Activated T-cell treated with anti-CD3 and anti-CD28 coated beads, Interleukin-2, amount 50 U/mL, for 72 hours (primary cell): ENCODE measurements around the gene SERTM1. TPM values are rescaled to one million over a fixed set of nuclear protein-coding genes. Genes with fewer than 3 reads are reported as not detected.

Experiments used
- ATAC-seq, 2 donors: fragments of 150-1000 bp; cut with Tn5 transposase; replicated peaks in 1 of 2; 2 replicates each; pipeline ENCODE4 v1.10.0; 2021; ENCODE audit warnings: moderate library complexity in 2 of 2, mild to moderate bottlenecking in 1 of 2
- DNase-seq, 2 donors: peaks; one replicate each; pipeline ENCODE4 v3.0.0; 2021 to 2022; ENCODE audit warnings: mixed read lengths in 1 of 2
- H3K27ac Mint-ChIP-seq: one replicate; pipeline ENCODE4 v1.8.0; 2022; ENCODE audit warnings: mild to moderate bottlenecking, moderate library complexity, mixed read lengths
- H3K27me3 Mint-ChIP-seq: one replicate; pipeline ENCODE4 v1.8.0; 2022; ENCODE audit warnings: low read depth, mixed read lengths
- H3K36me3 Mint-ChIP-seq, 2 donors: one replicate each; pipeline ENCODE4 v1.8.0; 2022; ENCODE audit warnings: mixed read lengths in 2 of 2, mild to moderate bottlenecking in 1 of 2; ENCODE audit not compliant: insufficient read depth in 2 of 2
- H3K4me1 Mint-ChIP-seq: one replicate; pipeline ENCODE4 v1.8.0; 2022; ENCODE audit warnings: low read depth, mixed read lengths
- H3K4me3 Mint-ChIP-seq, 2 donors: one replicate each; pipeline ENCODE4 v1.8.0; 2022; ENCODE audit warnings: mild to moderate bottlenecking in 2 of 2, mixed read lengths in 2 of 2, moderate library complexity in 2 of 2
- H3K9me3 Mint-ChIP-seq, 2 donors: one replicate each; pipeline ENCODE4 v1.8.0; 2022; ENCODE audit warnings: mixed read lengths in 2 of 2
- total RNA-seq, 2 donors: library from RNA; stranded (reverse); gene quantifications; one replicate each; pipeline ENCODE4 v1.2.3, GENCODE V29; 2022

Gene SERTM1
- total RNA-seq, 2 donors from 2014 or later = not detected

DNA sequence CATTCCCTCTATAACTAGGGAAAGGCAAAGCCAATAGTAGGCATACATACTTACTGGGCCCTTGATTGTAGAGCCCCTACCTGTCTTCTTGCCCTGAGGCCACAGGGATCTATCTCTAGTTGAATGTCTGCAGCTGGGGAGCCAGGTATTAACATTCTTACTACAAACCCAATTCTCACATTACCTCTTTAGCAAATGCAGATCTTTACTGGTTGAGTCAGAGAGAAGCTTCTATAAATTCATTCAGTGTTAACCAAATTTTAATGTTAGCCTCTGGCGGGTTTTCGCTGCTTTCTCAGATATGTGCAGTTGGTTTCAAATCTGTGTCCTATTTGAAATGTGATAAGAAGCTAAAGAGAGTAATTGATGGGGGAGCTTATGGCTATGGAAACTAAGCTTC lies 43.2 kb downstream of the SERTM1 start:
- H3K36me3 Mint-ChIP-seq = no peaks in the 10 kb centered on the region
- peaks cover 41% of the 10 kb centered on the region for H3K27me3 Mint-ChIP-seq
- ATAC-seq = no peak
- H3K4me1 Mint-ChIP-seq = no peaks in the 10 kb centered on the region
- H3K27ac Mint-ChIP-seq = no peak overlapping the region
- DNase-seq = no peak
- H3K4me3 Mint-ChIP-seq = no peak overlapping the region
- H3K9me3 Mint-ChIP-seq = no peaks in the 10 kb centered on the region

DNA sequence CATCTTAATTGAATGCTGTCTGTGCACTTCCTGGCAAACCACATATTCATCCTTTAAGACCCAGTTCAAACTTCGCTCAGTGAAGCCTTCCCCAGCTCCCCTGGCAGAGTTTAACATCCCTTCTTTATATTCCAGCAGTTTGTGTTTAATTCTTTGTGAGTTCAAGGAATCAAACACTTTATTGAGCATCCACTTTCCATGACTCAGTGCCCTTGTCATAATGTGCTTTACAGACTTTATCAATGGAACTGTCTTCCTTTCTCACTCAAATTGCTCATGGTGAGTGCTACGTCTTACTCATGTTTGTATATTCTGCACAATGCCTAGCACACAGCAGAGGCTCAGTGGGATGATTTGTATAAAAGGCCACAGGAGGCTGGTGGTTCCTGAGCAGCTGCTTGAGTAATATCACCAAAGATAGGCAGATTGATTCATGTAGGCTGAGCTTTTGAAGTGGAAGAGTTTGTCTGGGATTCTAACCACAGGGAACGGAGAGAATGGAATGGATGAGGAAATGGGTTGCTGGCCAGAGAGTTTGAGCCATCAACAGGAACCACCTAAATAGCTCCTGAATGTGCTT lies 44.2 kb downstream of the SERTM1 start:
- peaks cover 36% of the 10 kb centered on the region for H3K27me3 Mint-ChIP-seq
- no peak for ATAC-seq
- DNase-seq = no peak
- no peaks in the 10 kb centered on the region for H3K36me3 Mint-ChIP-seq
- H3K4me3 Mint-ChIP-seq = no peak overlapping the region
- no peaks in the 10 kb centered on the region for H3K4me1 Mint-ChIP-seq
- H3K27ac Mint-ChIP-seq = no peak overlapping the region
- H3K9me3 Mint-ChIP-seq = no peaks in the 10 kb centered on the region

GRCh38 chr13:36718686-36719085 lies 44.9 kb downstream of the SERTM1 start:
- peaks cover 36% of the 10 kb centered on the region for H3K27me3 Mint-ChIP-seq
- no peaks in the 10 kb centered on the region for H3K36me3 Mint-ChIP-seq
- H3K4me1 Mint-ChIP-seq = no peaks in the 10 kb centered on the region
- DNase-seq (no peak), ATAC-seq (no peak)
- no peak overlapping the region for H3K27ac Mint-ChIP-seq
- no peaks in the 10 kb centered on the region for H3K9me3 Mint-ChIP-seq
- H3K4me3 Mint-ChIP-seq = no peak overlapping the region

- Mint-ChIP-seq H3K27me3 (peaks cover 20% of the 10 kb centered on the region), H3K27ac (no peak overlapping the region), H3K36me3 (no peaks in the 10 kb centered on the region), H3K4me3 (no peak overlapping the region), H3K9me3 (no peaks in the 10 kb centered on the region), H3K4me1 (no peaks in the 10 kb centered on the region)
- DNase-seq (no peak), ATAC-seq (no peak)
Observed at GRCh38 chr13:36724141-36724540, 50.3 kb downstream of the SERTM1 start.

- Mint-ChIP-seq H3K36me3 (no peaks in the 10 kb centered on the region), H3K27me3 (peaks cover 24% of the 10 kb centered on the region), H3K27ac (no peak overlapping the region), H3K4me3 (no peak overlapping the region), H3K9me3 (no peaks in the 10 kb centered on the region), H3K4me1 (no peaks in the 10 kb centered on the region)
- no peak for DNase-seq
- no peak for ATAC-seq
Observed at GRCh38 chr13:36725936-36726335, 52.1 kb downstream of the SERTM1 start.

DNA sequence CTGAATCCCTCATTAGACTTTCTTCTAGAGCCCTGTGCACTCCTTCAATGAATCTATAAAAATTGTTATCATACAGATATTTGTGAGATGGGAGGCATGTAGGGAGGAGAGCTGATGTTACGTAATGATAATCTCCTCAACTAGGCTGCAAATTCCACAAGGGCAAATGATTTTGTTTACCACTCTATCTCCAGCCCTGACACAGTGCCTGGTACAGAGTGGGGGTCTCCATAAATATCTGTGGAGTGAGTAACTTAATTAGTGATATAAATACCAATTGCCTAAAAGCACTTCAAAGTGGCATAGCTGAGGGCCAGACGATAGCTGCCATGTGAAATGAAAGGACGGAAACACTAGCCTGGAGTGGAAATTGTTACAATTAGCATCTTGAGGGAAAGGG lies 54.2 kb downstream of the SERTM1 start:
- H3K27ac Mint-ChIP-seq = no peak overlapping the region
- DNase-seq (no peak), ATAC-seq (no peak)
- H3K4me1 Mint-ChIP-seq = no peaks in the 10 kb centered on the region
- no peaks in the 10 kb centered on the region for H3K9me3 Mint-ChIP-seq
- H3K27me3 Mint-ChIP-seq = peaks cover 15% of the 10 kb centered on the region
- no peak overlapping the region for H3K4me3 Mint-ChIP-seq
- H3K36me3 Mint-ChIP-seq = no peaks in the 10 kb centered on the region

- ATAC-seq (no peak), DNase-seq (peak; percentile 15 to 21)
- H3K4me3 Mint-ChIP-seq = no peak overlapping the region
- no peaks in the 10 kb centered on the region for H3K4me1 Mint-ChIP-seq
- H3K27ac Mint-ChIP-seq = no peak overlapping the region
- H3K36me3 Mint-ChIP-seq = no peaks in the 10 kb centered on the region
- H3K27me3 Mint-ChIP-seq = no peaks in the 10 kb centered on the region
- H3K9me3 Mint-ChIP-seq = no peaks in the 10 kb centered on the region
Observed at GRCh38 chr13:36736119-36736726, 62.4 kb downstream of the SERTM1 start.

GRCh38 chr13:36737524-36738083 lies 63.8 kb downstream of the SERTM1 start:
- Mint-ChIP-seq H3K27ac (no peak overlapping the region), H3K4me3 (no peak overlapping the region), H3K36me3 (no peaks in the 10 kb centered on the region), H3K9me3 (no peaks in the 10 kb centered on the region), H3K4me1 (no peaks in the 10 kb centered on the region), H3K27me3 (no peaks in the 10 kb centered on the region)
- DNase-seq = no peak
- no peak for ATAC-seq

DNA sequence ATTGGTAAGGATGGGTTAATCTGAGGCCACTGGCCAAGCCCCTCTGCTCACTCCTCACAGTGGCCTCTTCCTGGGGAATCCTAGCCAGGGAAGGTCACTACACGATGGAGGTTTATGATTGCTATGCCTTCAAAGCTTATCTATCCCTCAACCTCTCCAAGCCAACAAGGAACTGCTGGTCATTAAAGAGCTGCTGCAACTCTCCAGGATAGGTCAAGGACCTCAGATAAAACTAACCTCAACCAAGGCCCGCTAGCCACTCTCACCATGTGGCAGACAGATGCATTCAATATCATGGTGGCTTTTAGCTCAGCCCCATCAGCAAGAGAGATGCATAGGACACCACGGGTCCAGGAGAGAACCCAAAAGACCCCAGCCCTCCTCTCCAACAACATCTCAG lies 71.6 kb downstream of the SERTM1 start:
- Mint-ChIP-seq H3K9me3 (peaks cover 0 to 3% of the 10 kb centered on the region in 2 donors), H3K4me1 (no peaks in the 10 kb centered on the region), H3K36me3 (no peaks in the 10 kb centered on the region), H3K27ac (no peak overlapping the region), H3K4me3 (no peak overlapping the region), H3K27me3 (no peaks in the 10 kb centered on the region)
- ATAC-seq (no peak), DNase-seq (no peak)

DNA sequence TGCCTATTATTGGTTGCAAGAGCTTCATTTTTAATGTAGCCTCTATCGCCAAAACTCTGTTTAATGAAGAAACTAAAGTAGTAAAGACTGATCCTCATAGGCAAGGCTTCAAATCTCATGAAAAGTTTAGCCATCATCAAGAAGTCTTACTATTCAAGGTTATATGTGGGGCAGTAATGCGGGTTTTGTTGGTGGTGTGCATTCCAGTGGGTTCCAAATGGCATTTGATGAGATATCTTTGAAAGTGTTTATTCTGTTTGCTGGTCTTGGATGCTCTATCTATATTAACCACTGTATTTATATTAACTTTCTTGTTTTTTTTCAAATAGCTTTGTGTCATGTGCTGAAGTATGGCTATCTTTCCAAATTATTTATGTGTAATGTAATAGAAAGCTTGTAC lies 72.2 kb downstream of the SERTM1 start:
- Mint-ChIP-seq H3K27ac (no peak overlapping the region), H3K4me1 (no peaks in the 10 kb centered on the region), H3K4me3 (no peak overlapping the region), H3K9me3 (peaks cover 3 to 5% of the 10 kb centered on the region in 2 donors), H3K27me3 (no peaks in the 10 kb centered on the region), H3K36me3 (peaks cover 0 to 3% of the 10 kb centered on the region in 2 donors)
- DNase-seq (no peak), ATAC-seq (no peak)

Other genes with a start within 250 kb of the SERTM1 start
- gene CCNA1, start 241.5 kb upstream of the SERTM1 start, total RNA-seq = 1 to 10 TPM in 1 of 2 donors, under 1 TPM in 1; 0.19 to 1.8 TPM
- 10 to 100 TPM; 13.9 to 20.2 TPM for gene RFXAP, start 145.2 kb downstream of the SERTM1 start, total RNA-seq
- gene SMAD9, start 246.2 kb downstream of the SERTM1 start, total RNA-seq = not detected